Thyroid gland (tissue), 4 donors: ENCODE data around the gene TSHZ2. TPM values are rescaled to one million over a fixed set of nuclear protein-coding genes. Genes with fewer than 3 reads are reported as not detected.

Source experiments
- DNase-seq, 2 donors: peaks; one replicate each; pipeline ENCODE4 v3.0.0-alpha.2; 2019
- H3K27ac ChIP-seq, 3 donors: fragments of 200-600 bp; sonication (generic); 1 replicate in 2 of 3; 2 replicates in 1 of 3; pipeline ENCODE4 v1.5.1; 2016 to 2019; ENCODE audit warnings: mild to moderate bottlenecking in 1 of 3, moderate library complexity in 1 of 3
- H3K27me3 ChIP-seq: fragments of 200-600 bp; sonication (generic); one replicate; pipeline ENCODE4 v1.5.1; 2019
- H3K36me3 ChIP-seq, 2 donors: fragments of 200-600 bp; sonication (generic); one replicate each; pipeline ENCODE4 v1.5.1; 2016 to 2019
- H3K4me1 ChIP-seq, 2 donors: fragments of 200-600 bp; sonication (generic); one replicate each; pipeline ENCODE4 v1.5.1; 2017 to 2019
- H3K4me3 ChIP-seq, 3 donors: fragments of 200-600 bp; sonication (generic); replicated peaks in 1 of 3; 1 replicate in 2 of 3; 2 replicates in 1 of 3; pipeline ENCODE4 v1.5.1; 2016; ENCODE audit warnings: mild to moderate bottlenecking in 1 of 3
- H3K9me3 ChIP-seq: fragments of 200-600 bp; sonication (generic); one replicate; pipeline ENCODE4 v1.5.1; 2017
- POLR2A ChIP-seq, 2 donors: fragments of 450-650 bp; IDR thresholded peaks; one replicate each; pipeline ENCODE4 v1.6.1; 2017; ENCODE audit warnings: antibody characterized with exemption in 2 of 2, mild to moderate bottlenecking in 2 of 2, moderate library complexity in 1 of 2
- WGBS, 2 donors: methylation state at CpG; one replicate each; pipeline ENCODE4 v1.1.5; 2017; 5-methylcytosine and 5-hydroxymethylcytosine counted together
- intact Hi-C: fragments of 100-400 bp; cut with DNase I; formaldehyde crosslinking; loops from one replicate; pipeline ENCODE4 v1.15.1; 2023
- total RNA-seq, 4 donors: library from RNA; depleted of rRNA; stranded (reverse); fragments of >200 nt; gene quantifications; one replicate each; pipeline ENCODE4 v1.2.3, GENCODE V29; 2016
- TF ChIP-seq, protein P1 (sequence below), 6 experiments: fragments of 200-600 bp in 3 of 6; fragments of 450-650 bp in 3 of 6; sonication (generic) in 3 of 6; IDR thresholded peaks; one replicate each; pipeline ENCODE4 v1.5.1; 2016 to 2019; ENCODE audit warnings: antibody characterized with exemption in 6 of 6, mild to moderate bottlenecking in 2 of 6, inconsistent platforms in 1 of 6, moderate library complexity in 1 of 6

The TSHZ2 gene
- total RNA-seq, 4 donors from 2014 or later, result 11.0 to 27.9 (median 14.0) TPM

- H3K4me3 ChIP-seq, result no peak overlapping the region
- no peaks in the 10 kb centered on the region for H3K9me3 ChIP-seq
- H3K27me3 ChIP-seq, result no peaks in the 10 kb centered on the region
- TF ChIP-seq POLR2A (IDR thresholded peaks at IDR 0.05), result no peak
- TF ChIP-seq, protein P1, sequence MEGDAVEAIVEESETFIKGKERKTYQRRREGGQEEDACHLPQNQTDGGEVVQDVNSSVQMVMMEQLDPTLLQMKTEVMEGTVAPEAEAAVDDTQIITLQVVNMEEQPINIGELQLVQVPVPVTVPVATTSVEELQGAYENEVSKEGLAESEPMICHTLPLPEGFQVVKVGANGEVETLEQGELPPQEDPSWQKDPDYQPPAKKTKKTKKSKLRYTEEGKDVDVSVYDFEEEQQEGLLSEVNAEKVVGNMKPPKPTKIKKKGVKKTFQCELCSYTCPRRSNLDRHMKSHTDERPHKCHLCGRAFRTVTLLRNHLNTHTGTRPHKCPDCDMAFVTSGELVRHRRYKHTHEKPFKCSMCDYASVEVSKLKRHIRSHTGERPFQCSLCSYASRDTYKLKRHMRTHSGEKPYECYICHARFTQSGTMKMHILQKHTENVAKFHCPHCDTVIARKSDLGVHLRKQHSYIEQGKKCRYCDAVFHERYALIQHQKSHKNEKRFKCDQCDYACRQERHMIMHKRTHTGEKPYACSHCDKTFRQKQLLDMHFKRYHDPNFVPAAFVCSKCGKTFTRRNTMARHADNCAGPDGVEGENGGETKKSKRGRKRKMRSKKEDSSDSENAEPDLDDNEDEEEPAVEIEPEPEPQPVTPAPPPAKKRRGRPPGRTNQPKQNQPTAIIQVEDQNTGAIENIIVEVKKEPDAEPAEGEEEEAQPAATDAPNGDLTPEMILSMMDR (IDR thresholded peaks at IDR 0.05), result no peak
- WGBS, 2 donors, result 96 to 99% methylated on average over 9 of the region's 9 CpGs
- H3K27ac ChIP-seq, result no peak overlapping the region
- peaks cover 0 to 11% of the 10 kb centered on the region in 2 donors for H3K4me1 ChIP-seq
- H3K36me3 ChIP-seq, result no peaks in the 10 kb centered on the region
- intact Hi-C loops, result no loop called here
- DNase-seq, result no peak
Measured at GRCh38 chr20:53080687-53080962, 108.5 kb downstream of the TSHZ2 start.

DNA sequence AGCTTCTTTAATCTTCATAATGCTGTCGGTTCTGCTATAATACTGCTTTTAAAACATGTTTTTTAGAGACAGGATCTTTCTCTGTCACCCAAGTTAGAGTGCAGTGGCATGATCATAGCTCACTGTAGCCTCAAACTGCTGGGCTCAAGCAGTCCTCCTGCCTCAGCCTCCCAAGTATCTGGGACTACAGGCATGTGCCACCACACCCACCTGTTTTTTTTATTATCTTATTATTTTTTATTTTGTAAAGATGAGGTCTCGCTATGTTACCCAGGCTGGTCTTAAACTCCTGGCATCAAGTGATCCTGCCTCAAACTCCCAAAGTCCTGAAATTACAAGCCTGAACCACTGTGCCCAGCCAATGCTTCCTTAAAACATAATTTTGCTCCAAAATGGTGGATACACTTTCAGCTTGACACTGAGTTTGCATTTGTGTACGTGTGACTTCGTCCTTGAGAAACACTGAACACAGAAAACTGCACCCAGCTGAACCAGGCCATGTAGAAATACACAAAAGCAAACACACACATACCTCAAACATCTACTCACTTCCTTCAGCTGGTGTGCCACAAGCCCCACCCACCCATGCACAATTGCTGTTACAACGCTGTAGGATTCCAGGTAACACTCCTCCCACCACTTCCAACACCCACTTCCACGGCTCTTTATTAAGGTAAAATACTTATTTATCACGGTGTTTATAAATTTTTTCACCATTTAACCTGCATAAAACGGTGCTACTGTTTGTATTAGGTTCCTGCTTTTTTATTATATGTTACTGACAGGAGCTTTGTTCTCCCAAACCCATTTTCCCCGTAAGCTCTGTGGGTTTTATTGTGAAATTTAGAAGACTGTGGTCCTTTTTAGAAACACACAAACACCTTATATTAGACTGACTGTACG lies 109.1 kb downstream of the TSHZ2 start:
- no peak overlapping the region for H3K4me3 ChIP-seq
- peaks cover 0 to 11% of the 10 kb centered on the region in 2 donors for H3K4me1 ChIP-seq
- no peaks in the 10 kb centered on the region for H3K36me3 ChIP-seq
- intact Hi-C loops, result no loop called here
- no peaks in the 10 kb centered on the region for H3K9me3 ChIP-seq
- DNase-seq, result no peak
- WGBS, 2 donors, result 60 to 72% methylated on average over 10 of the region's 10 CpGs
- no peak for TF ChIP-seq POLR2A (IDR thresholded peaks at IDR 0.05)
- H3K27ac ChIP-seq, result no peak overlapping the region
- H3K27me3 ChIP-seq, result no peaks in the 10 kb centered on the region

DNA sequence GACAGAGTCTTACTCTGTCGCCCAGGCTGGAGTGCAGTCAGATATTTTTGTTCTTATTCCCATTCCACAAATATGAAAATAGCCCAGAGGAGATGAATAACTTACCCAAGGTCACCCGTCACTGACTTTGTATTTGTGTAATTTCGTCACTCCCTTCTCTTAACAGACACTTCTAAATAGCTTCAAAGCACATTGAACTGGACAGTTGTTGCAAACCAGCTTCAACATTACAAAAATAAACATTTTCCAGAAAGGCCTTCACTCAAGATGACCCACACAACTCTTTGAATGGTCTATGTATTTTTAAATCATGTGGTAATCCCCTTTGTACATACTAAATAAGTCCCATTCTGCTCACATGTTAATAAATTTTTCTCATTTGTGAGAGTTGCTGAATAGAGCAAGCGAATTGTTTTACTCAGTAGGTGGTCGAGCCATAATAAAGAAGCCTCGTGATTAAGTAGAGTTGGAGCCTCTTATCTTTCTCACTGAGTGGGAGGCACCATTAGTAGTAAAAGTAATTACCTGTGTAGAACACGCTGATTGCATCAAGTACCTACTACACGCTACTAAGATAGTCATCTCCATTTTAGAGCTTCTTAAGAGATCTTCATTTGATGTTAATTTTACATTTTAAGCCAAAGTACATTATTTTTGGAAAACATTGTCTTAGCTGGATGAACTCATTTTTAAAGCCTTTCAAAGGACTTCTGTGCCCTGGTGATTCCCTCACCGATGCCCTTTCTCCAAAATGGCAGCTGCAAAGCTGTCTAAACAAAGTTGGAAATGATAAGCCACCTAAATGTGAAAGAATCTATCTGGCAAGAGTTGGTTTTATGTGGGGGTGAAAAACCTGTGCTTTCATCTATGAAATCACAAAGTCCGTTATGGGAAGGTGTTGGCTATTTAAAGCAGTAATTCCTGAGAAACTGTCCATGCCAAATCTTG lies 110.0 kb downstream of the TSHZ2 start:
- TF ChIP-seq, protein P1 (IDR thresholded peaks at IDR 0.05), result no peak
- TF ChIP-seq POLR2A (IDR thresholded peaks at IDR 0.05), result no peak
- intact Hi-C loops, result no loop called here
- 65 to 66% methylated on average over 10 of the region's 10 CpGs for WGBS, 2 donors
- Histone ChIP-seq H3K4me3 (no peak overlapping the region), H3K4me1 (peaks cover 0 to 11% of the 10 kb centered on the region in 2 donors), H3K27me3 (no peaks in the 10 kb centered on the region), H3K9me3 (no peaks in the 10 kb centered on the region), H3K36me3 (no peaks in the 10 kb centered on the region), H3K27ac (no peak overlapping the region)
- no peak for DNase-seq

DNA sequence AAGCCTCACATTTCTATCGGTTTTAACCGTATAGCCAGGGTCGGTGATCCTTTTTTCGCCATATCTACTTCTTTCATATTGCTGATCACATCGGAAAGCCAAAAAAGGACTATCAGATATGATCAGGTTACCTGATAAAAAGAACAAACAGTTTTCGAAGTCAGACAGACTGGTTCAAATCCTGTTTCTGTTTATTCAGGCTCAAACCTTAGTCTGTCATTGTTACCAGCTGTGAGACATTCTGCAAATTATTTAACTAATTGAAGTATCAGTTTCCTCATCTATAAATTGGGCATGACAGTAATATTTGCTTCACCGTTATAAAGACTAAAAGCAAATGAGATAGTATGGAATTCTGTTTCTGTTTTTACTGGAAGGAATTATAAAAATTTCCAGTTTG lies 111.3 kb downstream of the TSHZ2 start:
- 85 to 89% methylated on average over 7 of the region's 7 CpGs for WGBS, 2 donors
- Histone ChIP-seq H3K27ac (no peak overlapping the region), H3K27me3 (no peaks in the 10 kb centered on the region), H3K4me3 (no peak overlapping the region), H3K9me3 (no peaks in the 10 kb centered on the region), H3K4me1 (peaks cover 0 to 11% of the 10 kb centered on the region in 2 donors), H3K36me3 (no peaks in the 10 kb centered on the region)
- TF ChIP-seq POLR2A (IDR thresholded peaks at IDR 0.05), result no peak
- TF ChIP-seq, protein P1 (IDR thresholded peaks at IDR 0.05), result no peak
- DNase-seq, result no peak
- intact Hi-C loops, result no loop called here

DNA sequence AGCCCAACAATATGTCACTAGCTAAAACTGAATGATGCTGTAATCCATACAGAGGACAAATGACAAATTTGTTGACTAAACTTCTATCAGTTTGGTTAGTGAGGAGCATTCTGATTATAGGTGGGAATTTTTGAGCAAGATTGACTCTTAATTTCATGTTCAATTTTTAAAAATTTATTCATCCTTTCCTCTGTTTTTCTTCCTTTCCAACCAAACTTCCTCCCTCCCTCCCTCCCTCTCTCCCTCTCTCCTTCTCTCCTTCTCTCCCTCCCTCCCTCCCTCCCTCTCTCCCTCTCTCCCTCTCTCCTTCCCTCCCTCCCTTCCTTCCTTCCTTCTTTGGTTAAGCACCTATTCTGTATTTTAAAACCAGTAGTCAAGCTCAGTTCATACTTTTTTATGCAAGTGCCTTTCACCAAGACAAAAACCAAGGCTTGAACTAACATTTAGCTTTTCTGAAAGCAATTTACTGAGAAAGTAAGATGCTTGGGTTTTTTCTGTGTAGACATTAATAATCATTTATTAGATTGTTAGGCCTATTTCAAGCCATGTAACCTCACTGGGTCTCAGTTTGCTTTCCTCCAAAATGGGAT lies 112.3 kb downstream of the TSHZ2 start:
- no peak overlapping the region for H3K27ac ChIP-seq
- H3K27me3 ChIP-seq, result no peaks in the 10 kb centered on the region
- no peak for TF ChIP-seq POLR2A (IDR thresholded peaks at IDR 0.05)
- TF ChIP-seq, protein P1 (IDR thresholded peaks at IDR 0.05), result no peak
- no peak for DNase-seq
- H3K4me3 ChIP-seq, result no peak overlapping the region
- H3K36me3 ChIP-seq, result no peaks in the 10 kb centered on the region
- H3K4me1 ChIP-seq, result peaks cover 0 to 11% of the 10 kb centered on the region in 2 donors
- H3K9me3 ChIP-seq, result no peaks in the 10 kb centered on the region
- intact Hi-C loops, result no loop called here
